T-helper 2 cell treated with Interferon-gamma antibody and Interleukin-4, amounts not matched to agents 5 μg/mL and 100 μg/mL, for 36 hours (primary cell): ENCODE measurements around the gene SELENOF.
"Not testable (repeated sequence)": the region's sequence is repeated elsewhere in the genome, so short reads cannot be mapped to it uniquely, and the experiment has no call there.

ENCODE experiments used
- DNase-seq: peaks from one replicate; pipeline ENCODE4 v3.0.0; 2021; ENCODE audit warnings: low spot score
- H3K27ac Mint-ChIP-seq: one replicate; pipeline ENCODE4 v1.8.0; 2021; ENCODE audit warnings: mild to moderate bottlenecking, mixed read lengths
- H3K27me3 Mint-ChIP-seq: one replicate; pipeline ENCODE4 v1.8.0; 2021; ENCODE audit warnings: low read depth, mixed read lengths
- H3K36me3 Mint-ChIP-seq: one replicate; pipeline ENCODE4 v1.8.0; 2021; ENCODE audit warnings: low read depth, mixed read lengths
- H3K4me1 Mint-ChIP-seq: one replicate; pipeline ENCODE4 v1.8.0; 2021; ENCODE audit warnings: low read depth, mixed read lengths
- H3K4me3 Mint-ChIP-seq: one replicate; pipeline ENCODE4 v1.8.0; 2022; ENCODE audit warnings: mild to moderate bottlenecking, moderate library complexity, mixed read lengths
- H3K9me3 Mint-ChIP-seq: one replicate; pipeline ENCODE4 v1.8.0; 2021; ENCODE audit warnings: mixed read lengths

SELENOF gene

DNA sequence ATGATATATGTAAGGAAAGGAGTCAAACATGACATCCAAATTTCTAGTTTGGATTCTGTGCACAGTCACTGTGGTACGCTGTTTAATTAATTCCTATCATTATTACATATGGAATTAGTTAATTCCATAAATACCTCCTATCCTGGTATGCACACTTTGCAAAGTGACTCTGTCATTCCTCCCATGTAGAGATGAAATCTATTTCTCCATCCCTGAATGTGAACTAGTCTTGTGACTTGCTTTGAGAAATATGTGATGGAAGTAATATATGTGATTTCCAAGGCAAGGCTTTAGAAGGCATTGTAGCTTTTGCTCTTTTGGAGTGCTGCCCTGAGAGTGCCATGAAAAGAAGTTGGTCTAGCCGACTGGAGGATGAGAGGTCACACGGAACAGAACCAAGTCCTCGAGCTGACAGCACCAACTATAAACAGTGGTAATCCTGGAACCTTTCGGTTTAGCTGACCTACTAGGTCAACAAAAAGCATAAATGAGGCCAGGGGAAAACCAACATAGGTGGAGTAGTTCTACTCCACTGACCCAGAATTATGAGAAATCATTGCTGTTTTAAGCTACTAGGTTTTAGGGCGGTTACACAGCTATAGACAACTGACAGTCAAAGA, 1.5 kb downstream of the SELENOF start:
- Mint-ChIP-seq H3K4me1 (peaks cover 38% of the 10 kb centered on the region), H3K27ac (no peak overlapping the region), H3K36me3 (peaks cover 32% of the 10 kb centered on the region), H3K9me3 (no peaks in the 10 kb centered on the region), H3K27me3 (no peaks in the 10 kb centered on the region), H3K4me3 (peak overlapping the region; percentile 19)
- no peak for DNase-seq

DNA sequence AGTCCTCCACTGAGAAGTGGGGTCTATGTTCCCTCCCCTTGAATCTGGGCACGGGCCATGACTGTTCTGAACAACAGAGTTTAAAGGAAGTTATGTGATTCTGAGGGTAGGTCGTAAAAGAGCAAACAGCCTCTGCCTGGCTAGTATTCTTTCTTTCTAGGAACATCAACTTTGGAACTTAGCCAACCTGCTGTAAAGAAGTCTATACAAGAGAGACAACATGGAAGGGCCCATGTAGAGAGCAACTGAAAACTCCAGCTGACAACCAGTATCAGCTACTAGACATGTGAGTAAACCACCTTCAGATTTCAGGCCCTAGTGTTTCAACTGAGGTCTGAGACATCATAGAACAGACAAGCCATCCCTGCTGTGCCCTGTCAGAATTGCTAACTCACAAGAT, 7.5 kb downstream of the SELENOF start:
- no peak for DNase-seq
- H3K4me3 Mint-ChIP-seq, result no peak overlapping the region
- H3K27me3 Mint-ChIP-seq, result no peaks in the 10 kb centered on the region
- peaks cover 45% of the 10 kb centered on the region for H3K36me3 Mint-ChIP-seq
- peaks cover 29% of the 10 kb centered on the region for H3K4me1 Mint-ChIP-seq
- H3K27ac Mint-ChIP-seq, result no peak overlapping the region
- no peaks in the 10 kb centered on the region for H3K9me3 Mint-ChIP-seq

DNA sequence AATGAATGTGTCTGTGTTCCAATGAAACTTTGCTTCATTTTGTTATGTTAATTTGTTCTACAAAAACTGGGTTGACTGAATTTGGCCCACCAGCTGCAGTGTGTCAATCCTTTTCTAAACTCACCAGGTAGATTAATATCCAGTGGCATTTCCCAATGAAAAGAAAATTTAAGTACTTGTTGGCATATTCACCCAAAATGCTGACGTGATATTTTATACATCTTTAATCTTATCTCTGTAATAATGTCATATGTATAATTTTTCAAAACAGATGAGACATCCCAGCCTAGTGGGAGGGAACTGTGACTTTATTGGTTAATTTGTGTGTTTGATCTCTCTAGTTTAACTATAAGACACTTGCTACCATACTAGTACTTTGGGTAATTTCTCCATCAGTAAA, 8.1 kb downstream of the SELENOF start:
- Mint-ChIP-seq H3K27ac (no peak overlapping the region), H3K27me3 (no peaks in the 10 kb centered on the region), H3K9me3 (no peaks in the 10 kb centered on the region), H3K36me3 (peaks cover 45% of the 10 kb centered on the region), H3K4me3 (no peak overlapping the region), H3K4me1 (peaks cover 24% of the 10 kb centered on the region)
- no peak for DNase-seq

DNA sequence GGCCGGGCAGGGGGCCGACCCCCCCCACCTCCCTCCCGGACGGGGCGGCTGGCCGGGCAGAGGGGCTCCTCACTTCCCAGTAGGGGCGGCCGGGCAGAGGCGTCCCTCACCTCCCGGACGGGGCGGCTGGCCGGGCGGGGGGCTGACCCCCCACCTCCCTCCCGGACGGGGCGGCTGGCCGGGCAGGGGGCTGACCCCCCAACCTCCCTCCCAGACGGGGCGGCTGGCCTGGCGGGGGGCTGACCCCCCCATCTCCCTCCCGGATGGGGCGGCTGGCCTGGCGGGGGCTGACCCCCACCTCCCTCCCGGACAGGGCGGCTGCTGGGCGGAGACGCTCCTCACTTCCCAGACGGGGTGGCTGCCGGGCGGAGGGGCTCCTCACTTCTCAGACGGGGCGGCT, 14.5 kb downstream of the SELENOF start:
- H3K27ac Mint-ChIP-seq, H3K9me3 Mint-ChIP-seq, H3K27me3 Mint-ChIP-seq, DNase-seq, H3K4me1 Mint-ChIP-seq, H3K4me3 Mint-ChIP-seq: not testable (repeated sequence)
- H3K36me3 Mint-ChIP-seq, result peaks cover 36% of the 10 kb centered on the region

DNA sequence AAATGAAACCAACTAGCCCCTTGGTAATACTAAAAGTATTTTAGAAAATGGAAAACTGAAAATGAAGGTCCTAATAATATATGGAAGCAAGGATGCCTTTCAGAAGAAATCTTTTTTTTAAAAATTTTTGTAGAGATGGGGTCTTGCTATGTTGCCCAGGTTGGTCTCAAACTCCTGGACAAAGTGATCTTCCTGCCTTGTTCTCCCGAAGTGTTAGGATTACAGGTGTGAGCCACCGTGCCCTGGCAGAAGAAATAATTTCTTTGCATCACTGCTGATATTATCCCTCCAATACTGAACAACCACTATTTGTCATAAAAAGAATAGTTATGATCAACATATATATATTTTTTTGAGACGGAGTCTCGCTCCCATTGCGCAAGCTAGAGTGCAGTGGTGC, 25.6 kb downstream of the SELENOF start:
- Mint-ChIP-seq H3K9me3 (no peaks in the 10 kb centered on the region), H3K4me1 (peaks cover 2% of the 10 kb centered on the region)

DNA sequence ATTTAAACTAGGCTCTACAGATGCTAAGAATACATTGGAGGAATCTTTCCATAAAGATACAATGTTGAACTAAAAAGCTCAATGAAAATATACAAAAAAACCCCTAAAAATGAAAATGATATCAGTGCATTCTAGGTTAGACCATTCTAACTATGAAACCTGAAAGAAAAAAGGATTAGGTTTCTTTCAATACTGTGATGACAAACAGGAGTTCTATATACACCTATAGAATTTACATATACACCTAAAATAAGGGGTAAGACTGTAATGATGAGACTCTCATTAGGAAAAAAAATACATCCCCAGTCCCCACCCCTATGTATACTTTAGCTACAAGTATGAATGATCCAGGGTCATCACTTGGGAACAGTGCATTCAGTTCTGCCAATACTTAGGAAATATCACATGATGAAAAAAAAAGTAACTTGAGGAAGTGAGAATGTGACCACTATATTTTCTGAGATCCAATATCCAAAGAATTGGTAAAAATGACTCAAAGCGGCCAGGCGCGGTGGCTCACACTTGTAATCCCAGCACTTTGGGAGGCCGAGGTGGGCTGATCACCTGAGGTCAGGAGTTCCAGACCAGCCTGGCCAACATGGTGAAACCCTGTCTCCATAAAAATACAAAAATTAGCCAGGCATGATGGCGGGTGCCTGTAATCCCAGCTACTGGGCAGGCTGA, 26.3 kb downstream of the SELENOF start:
- DNase-seq, result no peak
- H3K27ac Mint-ChIP-seq, result no peak overlapping the region
- H3K4me1 Mint-ChIP-seq, result peaks cover 2% of the 10 kb centered on the region
- no peaks in the 10 kb centered on the region for H3K9me3 Mint-ChIP-seq
- no peak overlapping the region for H3K4me3 Mint-ChIP-seq
- peaks cover 15% of the 10 kb centered on the region for H3K36me3 Mint-ChIP-seq
- H3K27me3 Mint-ChIP-seq, result no peaks in the 10 kb centered on the region

More for the DNA sequence above, 25.6 kb downstream of the SELENOF start:
- no peak overlapping the region for H3K27ac Mint-ChIP-seq
- no peak for DNase-seq
- peaks cover 15% of the 10 kb centered on the region for H3K36me3 Mint-ChIP-seq
- H3K4me3 Mint-ChIP-seq, result no peak overlapping the region
- H3K27me3 Mint-ChIP-seq, result no peaks in the 10 kb centered on the region

DNA sequence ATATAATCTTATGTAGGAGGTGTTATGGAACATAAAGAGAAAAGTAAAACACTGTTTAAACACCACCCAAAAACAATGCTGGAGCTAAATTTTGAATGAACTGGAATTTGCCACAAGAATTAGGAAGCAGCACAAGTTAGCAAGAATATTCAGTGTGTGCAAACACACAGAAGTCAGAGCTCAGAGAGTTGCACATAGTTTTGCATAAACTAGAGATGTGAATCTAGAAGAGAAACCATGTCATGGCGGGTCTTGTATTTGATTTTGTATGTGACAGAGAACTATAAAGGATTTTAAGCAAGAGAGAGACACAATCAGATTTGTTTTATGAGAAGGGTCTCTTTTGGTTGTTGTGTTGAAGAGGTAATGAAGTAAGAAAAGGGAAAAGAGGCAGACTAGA, 38.2 kb downstream of the SELENOF start:
- Mint-ChIP-seq H3K9me3 (no peaks in the 10 kb centered on the region), H3K4me3 (no peak overlapping the region), H3K4me1 (no peaks in the 10 kb centered on the region), H3K36me3 (peaks cover 15% of the 10 kb centered on the region), H3K27me3 (no peaks in the 10 kb centered on the region), H3K27ac (no peak overlapping the region)
- DNase-seq, result no peak

DNA sequence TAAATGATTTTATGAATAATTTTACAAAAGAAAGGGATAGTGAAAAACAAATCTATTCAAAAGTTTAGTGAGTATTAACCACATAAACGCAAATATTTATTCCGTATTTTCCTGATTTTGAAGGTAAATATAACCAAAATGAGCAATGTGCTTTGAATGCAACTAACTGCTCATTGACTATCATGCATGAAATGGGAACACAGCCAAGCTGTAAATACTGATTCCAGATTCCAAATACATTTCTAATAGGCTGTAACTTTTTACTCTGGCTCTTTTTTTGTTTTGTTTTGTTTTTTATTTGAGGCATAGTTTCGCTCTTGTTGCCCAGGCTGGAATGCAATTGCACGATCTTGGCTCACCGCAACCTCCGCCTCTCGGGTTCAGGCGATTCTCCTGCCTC, 41.8 kb downstream of the SELENOF start:
- Mint-ChIP-seq H3K27me3 (no peaks in the 10 kb centered on the region), H3K36me3 (peaks cover 16% of the 10 kb centered on the region), H3K27ac (no peak overlapping the region), H3K4me3 (no peak overlapping the region), H3K4me1 (peaks cover 5% of the 10 kb centered on the region), H3K9me3 (no peaks in the 10 kb centered on the region)
- DNase-seq, result no peak

DNA sequence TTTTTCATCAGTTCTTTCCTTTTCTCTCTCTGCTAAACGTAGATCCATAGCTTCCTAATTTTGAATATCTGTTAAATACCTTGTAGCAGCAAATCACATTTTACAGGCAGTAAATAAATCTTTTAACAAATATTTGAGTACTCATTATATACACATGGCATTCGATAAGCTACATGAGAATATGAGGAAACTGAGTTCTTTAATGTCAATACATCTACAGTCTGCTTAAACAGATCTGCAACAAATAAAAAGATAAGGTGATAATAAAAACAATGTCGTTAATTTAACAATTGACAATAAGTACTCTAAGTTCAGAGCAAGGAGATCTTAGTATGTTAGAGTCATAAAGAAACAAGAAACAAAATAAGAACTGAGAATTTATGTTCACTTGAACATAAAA, 42.9 kb downstream of the SELENOF start:
- H3K27ac Mint-ChIP-seq, result no peak overlapping the region
- H3K4me1 Mint-ChIP-seq, result peaks cover 5% of the 10 kb centered on the region
- no peaks in the 10 kb centered on the region for H3K27me3 Mint-ChIP-seq
- H3K4me3 Mint-ChIP-seq, result no peak overlapping the region
- DNase-seq, result no peak
- H3K36me3 Mint-ChIP-seq, result peaks cover 17% of the 10 kb centered on the region
- no peaks in the 10 kb centered on the region for H3K9me3 Mint-ChIP-seq

DNA sequence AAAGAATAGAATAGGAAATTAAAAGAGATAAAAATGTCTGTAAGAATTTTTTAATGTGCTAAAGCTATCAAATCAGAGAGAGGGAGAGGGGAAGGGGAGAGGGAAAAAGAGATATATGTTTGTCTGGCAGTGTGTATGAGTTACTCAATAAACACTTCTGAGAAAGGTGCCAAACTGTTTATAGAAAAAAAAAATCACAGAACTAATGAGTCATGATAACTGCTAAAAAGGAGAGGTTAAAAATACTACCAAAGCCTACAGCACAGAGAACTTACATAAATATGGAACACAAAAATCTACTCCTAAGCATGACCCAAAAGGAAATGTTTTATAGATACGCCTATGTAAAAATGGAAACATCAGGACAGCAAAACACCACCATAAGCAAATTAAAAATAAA, 45.4 kb downstream of the SELENOF start:
- H3K27me3 Mint-ChIP-seq, result no peaks in the 10 kb centered on the region
- peaks cover 5% of the 10 kb centered on the region for H3K4me1 Mint-ChIP-seq
- no peak for DNase-seq
- no peaks in the 10 kb centered on the region for H3K9me3 Mint-ChIP-seq
- no peak overlapping the region for H3K4me3 Mint-ChIP-seq
- no peak overlapping the region for H3K27ac Mint-ChIP-seq
- peaks cover 14% of the 10 kb centered on the region for H3K36me3 Mint-ChIP-seq

DNA sequence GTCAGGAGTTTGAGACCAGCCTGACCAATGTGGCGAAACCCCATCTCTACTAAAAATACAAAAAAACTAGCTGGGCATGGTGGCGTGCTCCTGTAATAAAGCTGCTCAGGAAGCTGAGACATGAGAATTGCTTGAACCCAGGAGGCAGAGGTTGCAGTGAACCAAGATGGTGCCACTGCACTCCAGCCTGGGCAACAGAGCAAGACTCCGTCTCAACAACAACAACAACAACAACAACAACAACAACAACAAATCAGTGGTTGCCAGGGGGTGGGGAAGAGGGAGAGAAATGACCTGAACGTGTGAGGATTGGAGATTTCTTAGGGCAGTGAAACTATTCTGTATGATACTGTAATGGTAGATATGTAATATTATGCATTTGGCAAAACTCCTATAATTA, 46.6 kb downstream of the SELENOF start:
- DNase-seq, H3K27me3 Mint-ChIP-seq, H3K9me3 Mint-ChIP-seq, H3K4me3 Mint-ChIP-seq, H3K4me1 Mint-ChIP-seq: not testable (repeated sequence)
- H3K36me3 Mint-ChIP-seq, result peaks cover 16% of the 10 kb centered on the region
- H3K27ac Mint-ChIP-seq, result peak overlapping the region; percentile 57

DNA sequence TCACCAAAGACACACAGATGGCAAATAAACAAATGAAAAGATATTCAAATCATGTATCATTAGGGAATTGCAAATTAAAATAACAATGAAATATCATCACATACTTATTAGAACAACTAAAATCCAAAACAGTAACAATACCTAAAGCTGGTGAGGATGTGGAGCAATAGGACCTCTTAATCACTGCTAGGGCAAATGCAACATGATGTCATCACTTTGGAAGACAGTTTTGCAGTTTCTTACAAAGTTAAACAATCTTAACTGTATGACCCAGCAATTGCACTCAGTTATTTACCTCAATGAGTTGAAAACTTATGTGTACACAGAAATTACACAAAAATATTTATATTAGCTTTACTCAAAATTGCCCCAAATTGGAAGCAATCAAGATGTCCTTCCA, 47.3 kb downstream of the SELENOF start:
- no peak for DNase-seq
- H3K4me3 Mint-ChIP-seq, result no peak overlapping the region
- H3K27me3 Mint-ChIP-seq, result no peaks in the 10 kb centered on the region
- peaks cover 5% of the 10 kb centered on the region for H3K4me1 Mint-ChIP-seq
- H3K9me3 Mint-ChIP-seq, result no peaks in the 10 kb centered on the region
- H3K27ac Mint-ChIP-seq, result no peak overlapping the region
- H3K36me3 Mint-ChIP-seq, result peaks cover 16% of the 10 kb centered on the region

DNA sequence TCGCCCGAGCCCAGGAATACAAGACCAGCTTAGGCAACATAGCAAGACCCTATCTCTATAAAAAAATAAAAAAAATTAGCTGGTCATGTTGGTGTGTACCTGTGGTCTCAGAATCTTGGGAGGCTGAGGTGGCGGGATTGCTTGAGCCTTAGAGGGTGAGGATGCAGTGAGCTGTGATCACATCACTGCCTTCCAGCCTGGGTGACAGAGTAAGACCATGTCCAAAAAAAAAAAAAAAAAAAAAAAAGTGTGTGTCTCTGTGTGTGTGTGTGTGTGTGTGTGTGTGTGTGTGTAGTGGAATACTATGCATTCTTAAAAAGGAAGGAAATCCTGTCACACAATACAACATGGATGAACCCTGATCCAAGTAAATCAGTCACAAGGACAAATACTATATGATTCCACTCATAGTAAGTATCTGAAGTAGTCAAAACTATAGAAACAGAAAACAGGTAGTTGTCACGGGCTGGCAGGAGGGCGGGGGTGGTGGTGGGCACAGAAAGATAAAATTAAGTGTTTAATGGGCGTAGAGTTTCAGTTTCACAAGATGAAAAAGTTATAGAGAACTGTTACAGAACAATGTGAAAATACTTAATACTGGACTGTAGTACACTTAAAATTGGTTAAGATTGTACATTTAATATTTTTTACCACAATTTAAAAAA, 47.8 kb downstream of the SELENOF start:
- no peak for DNase-seq
- Mint-ChIP-seq H3K4me3 (no peak overlapping the region), H3K27ac (no peak overlapping the region)

DNA sequence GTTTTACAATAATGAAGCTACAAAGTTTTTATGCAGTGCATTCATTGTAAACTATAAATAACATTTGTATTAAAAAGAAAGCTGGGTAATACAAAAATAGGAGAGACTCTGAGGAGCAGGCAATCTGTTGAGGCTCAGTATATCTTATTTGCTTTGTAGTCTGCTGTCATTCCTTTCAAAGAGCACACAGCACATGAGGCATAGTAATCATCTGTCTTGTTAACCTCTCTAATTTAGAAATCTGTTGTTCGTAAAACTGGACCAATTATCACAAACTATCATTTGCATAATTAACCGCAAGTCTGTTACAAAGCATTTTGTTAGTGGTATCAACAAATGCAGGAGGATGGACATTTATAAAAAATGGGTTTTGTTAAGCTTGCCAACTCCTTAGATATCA, 51.0 kb downstream of the SELENOF start:
- Mint-ChIP-seq H3K27me3 (no peaks in the 10 kb centered on the region), H3K9me3 (no peaks in the 10 kb centered on the region), H3K4me3 (no peak overlapping the region), H3K36me3 (peaks cover 15% of the 10 kb centered on the region), H3K27ac (no peak overlapping the region), H3K4me1 (no peaks in the 10 kb centered on the region)
- DNase-seq, result no peak

More for the DNA sequence above, 47.8 kb downstream of the SELENOF start:
- H3K27me3 Mint-ChIP-seq, result no peaks in the 10 kb centered on the region
- peaks cover 5% of the 10 kb centered on the region for H3K4me1 Mint-ChIP-seq
- H3K9me3 Mint-ChIP-seq, result no peaks in the 10 kb centered on the region
- H3K36me3 Mint-ChIP-seq, result peaks cover 16% of the 10 kb centered on the region
